Liver (tissue), 9 donors: ENCODE data around the gene KIAA0930. TPM values are rescaled to one million over a fixed set of nuclear protein-coding genes. Genes with fewer than 3 reads are reported as not detected.

Source experiments
- DNase-seq: peaks from one replicate; pipeline ENCODE4 v3.0.0-alpha.2; 2017; ENCODE audit warnings: low spot score
- H3K27ac ChIP-seq, 2 donors: one replicate each; pipeline ENCODE4 v1.7.0; 2013; ENCODE audit warnings: inconsistent platforms in 2 of 2, low read length in 2 of 2, control low read depth in 1 of 2, low read depth in 1 of 2, mild to moderate bottlenecking in 1 of 2
- H3K27me3 ChIP-seq, 4 donors: one replicate each; pipeline versions ENCODE4 v1.6.1 to v1.7.0; 2013; ENCODE audit warnings: low read length in 3 of 4, inconsistent platforms in 1 of 4, mild to moderate bottlenecking in 1 of 4, moderate library complexity in 1 of 4; ENCODE audit not compliant: control insufficient read depth in 4 of 4, insufficient read depth in 4 of 4
- H3K36me3 ChIP-seq, 4 donors: one replicate each; pipeline versions ENCODE4 v1.6.1 to v1.7.0; 2013; ENCODE audit warnings: low read length in 3 of 4, mild to moderate bottlenecking in 3 of 4, low read depth in 1 of 4, moderate library complexity in 1 of 4; ENCODE audit not compliant: control insufficient read depth in 4 of 4, insufficient read depth in 3 of 4
- H3K4me1 ChIP-seq, 4 donors: one replicate each; pipeline versions ENCODE4 v1.6.1 to v1.7.0; 2013; ENCODE audit warnings: low read length in 3 of 4, mild to moderate bottlenecking in 3 of 4, moderate library complexity in 1 of 4; ENCODE audit not compliant: control insufficient read depth in 4 of 4, insufficient read depth in 4 of 4
- H3K4me3 ChIP-seq, 3 donors: one replicate each; pipeline versions ENCODE4 v1.6.1 to v1.7.0; 2013; ENCODE audit warnings: low read length in 3 of 3, control low read depth in 1 of 3, low read depth in 1 of 3, mild to moderate bottlenecking in 1 of 3
- H3K9ac ChIP-seq, 2 donors: one replicate each; pipeline ENCODE4 v1.7.0; 2013; ENCODE audit warnings: low read length in 2 of 2, mild to moderate bottlenecking in 2 of 2, moderate library complexity in 2 of 2, control low read depth in 1 of 2, low read depth in 1 of 2
- H3K9me3 ChIP-seq, 4 donors: one replicate each; pipeline versions ENCODE4 v1.6.1 to v1.7.0; 2013; ENCODE audit warnings: low read length in 3 of 4; ENCODE audit not compliant: control insufficient read depth in 4 of 4
- ATF3 ChIP-seq: IDR thresholded peaks from 2 replicates; pipeline ENCODE4 v1.6.1; 2016; ENCODE audit warnings: antibody characterized with exemption
- CTCF ChIP-seq: fragments of 150-350 bp; IDR thresholded peaks from 2 replicates; pipeline ENCODE4 v1.5.1; 2017; ENCODE audit warnings: improper control_type of control experiment, low read depth, low read length; ENCODE audit not compliant: missing input control
- EGR1 ChIP-seq, 2 donors: IDR thresholded peaks; 2 replicates each; pipeline ENCODE4 v1.6.1; 2016 to 2018; ENCODE audit warnings: antibody characterized with exemption in 2 of 2, low read depth in 2 of 2
- FOXA1 ChIP-seq: IDR thresholded peaks from 2 replicates; pipeline ENCODE4 v1.6.1; 2016; ENCODE audit warnings: antibody characterized with exemption
- FOXA2 ChIP-seq: IDR thresholded peaks from 2 replicates; pipeline ENCODE4 v1.6.1; 2016; ENCODE audit warnings: antibody characterized with exemption
- GABPA ChIP-seq, 2 donors: IDR thresholded peaks in 1 of 2; conservative IDR thresholded peaks in 1 of 2; 2 replicates each; pipeline ENCODE4 v1.6.1; 2016; ENCODE audit warnings: antibody characterized with exemption in 2 of 2, mild to moderate bottlenecking in 1 of 2, moderate library complexity in 1 of 2
- HNF4A ChIP-seq, 2 donors: conservative IDR thresholded peaks; 2 replicates each; pipeline ENCODE4 v1.6.1; 2016; ENCODE audit warnings: antibody characterized with exemption in 2 of 2, mild to moderate bottlenecking in 2 of 2
- HNF4G ChIP-seq: IDR thresholded peaks from 2 replicates; pipeline ENCODE4 v1.6.1; 2016; ENCODE audit warnings: antibody characterized with exemption
- JUND ChIP-seq, 2 donors: IDR thresholded peaks; 2 replicates each; pipeline ENCODE4 v1.6.1; 2016; ENCODE audit warnings: antibody characterized with exemption in 2 of 2
- MAX ChIP-seq: IDR thresholded peaks from 2 replicates; pipeline ENCODE4 v1.6.1; 2016; ENCODE audit warnings: antibody characterized with exemption
- NR2F2 ChIP-seq: IDR thresholded peaks from 2 replicates; pipeline ENCODE4 v1.6.1; 2016; ENCODE audit warnings: antibody characterized with exemption
- RAD21 ChIP-seq, 2 donors: IDR thresholded peaks; 2 replicates each; pipeline ENCODE4 v1.6.1; 2016; ENCODE audit warnings: antibody characterized with exemption in 2 of 2, mild to moderate bottlenecking in 2 of 2
- REST ChIP-seq: IDR thresholded peaks from 2 replicates; pipeline ENCODE4 v1.6.1; 2016; ENCODE audit warnings: antibody characterized with exemption, mild to moderate bottlenecking
- RXRA ChIP-seq, 2 donors: IDR thresholded peaks; 2 replicates each; pipeline ENCODE4 v1.6.1; 2017 to 2018; ENCODE audit warnings: antibody characterized with exemption in 2 of 2, mild to moderate bottlenecking in 1 of 2
- SP1 ChIP-seq: IDR thresholded peaks from 2 replicates; pipeline ENCODE4 v1.6.1; 2018; ENCODE audit warnings: antibody characterized with exemption, mild to moderate bottlenecking
- TAF1 ChIP-seq: conservative IDR thresholded peaks from 2 replicates; pipeline ENCODE4 v1.6.1; 2016; ENCODE audit warnings: antibody characterized with exemption, mild to moderate bottlenecking
- YY1 ChIP-seq: IDR thresholded peaks from 2 replicates; pipeline ENCODE4 v1.6.1; 2016; ENCODE audit warnings: antibody characterized with exemption, mild to moderate bottlenecking
- ZBTB33 ChIP-seq: IDR thresholded peaks from 2 replicates; pipeline ENCODE4 v1.6.1; 2016; ENCODE audit warnings: antibody characterized with exemption
- WGBS: extraction: QIAGEN DNeasy Blood & Tissue Kit; methylation state at CpG from one replicate; pipeline ENCODE4 v1.1.7; 2013; 5-methylcytosine and 5-hydroxymethylcytosine counted together
- polyA plus RNA-seq, 2 donors: library from polyadenylated mRNA; stranded (reverse) in 1 of 2; unstranded in 1 of 2; fragments of 200-250 nt in 1 of 2; fragments of >200 nt in 1 of 2; fragmentation: Nextera tagmentation in 1 of 2; extraction: Ambion mirVana in 1 of 2; gene quantifications; one replicate each; pipeline versions ENCODE4 v1.2.1 to v1.2.3, GENCODE V29; 2013 to 2015
- total RNA-seq, 2 donors: library from RNA; depleted of rRNA; stranded (reverse); fragments of >200 nt; gene quantifications; one replicate each; pipeline ENCODE4 v1.2.3, GENCODE V29; 2014
- donor health status: healthy.
- donor health status: healthy.
- donor health status: healthy.
- donor health status: healthy.
- donor health status: healthy.

Gene KIAA0930
- total and polyA plus RNA-seq, 4 donors, result 6.1 to 30.0 (median 17.6) TPM

GRCh38 chr22:45246060-45246985 lies 5.6 kb upstream of the KIAA0930 start:
- Histone ChIP-seq H3K9me3 (no peaks in the 10 kb centered on the region), H3K4me3 (no peak overlapping the region), H3K36me3 (no peaks in the 10 kb centered on the region), H3K27ac (peak overlapping the region; percentile 96 to 99), H3K4me1 (peaks cover 3 to 38% (median 18%) of the 10 kb centered on the region in 4 donors), H3K27me3 (no peaks in the 10 kb centered on the region), H3K9ac (peak overlapping the region in 1 of 2 donors; percentile 59)
- peak; percentile 60 for DNase-seq
- 30% methylated on average over 13 of the region's 13 CpGs for WGBS
- TF ChIP-seq FOXA1 (peak; percentile 20), REST (peak; percentile 69), NR2F2 (no peak), RXRA (IDR thresholded peaks at IDR 0.05) (peak; percentile 13 to 83), GABPA (IDR thresholded peaks at IDR 0.05 in 1 of 2, conservative IDR thresholded peaks at IDR 0.05 in 1 of 2) (peak in 1 of 2 donors; percentile 73), JUND (IDR thresholded peaks at IDR 0.05) (peak; percentile 97 to 98), HNF4A (conservative IDR thresholded peaks at IDR 0.05) (peak; percentile 87 to 93), HNF4G (peak; percentile 40), ATF3 (peak; percentile 89), CTCF (no peak), SP1 (peak; percentile 83), ZBTB33 (no peak), RAD21 (IDR thresholded peaks at IDR 0.05) (no peak), FOXA2 (no peak), EGR1 (IDR thresholded peaks at IDR 0.05; ENCODE audit: low read depth in 2 of 2) (peak in 1 of 2 donors; percentile 65), TAF1 (no peak), MAX (peak; percentile 85), YY1 (peak; percentile 85)
